GM19238 (cell line): ENCODE measurements around the gene ATP8A2.

Experiments used
- DNase-seq: peaks from one replicate; pipeline ENCODE4 v3.0.0; 2011; ENCODE audit warnings: low spot score; ENCODE audit not compliant: insufficient read length

Gene ATP8A2

GRCh38 chr13:25619897-25620296, 248.1 kb downstream of the ATP8A2 start:
- DNase-seq = no peak

- DNase-seq = no peak
These were observed 253.6 kb downstream of the ATP8A2 start for GRCh38 chr13:25625414-25625813.

GRCh38 chr13:25630329-25630900, 258.6 kb downstream of the ATP8A2 start:
- DNase-seq = no peak

GRCh38 chr13:25632166-25632888, 260.6 kb downstream of the ATP8A2 start:
- DNase-seq = no peak

- DNase-seq = no peak
These were observed 261.3 kb downstream of the ATP8A2 start for GRCh38 chr13:25633093-25633492.

GRCh38 chr13:25645681-25646080, 273.9 kb downstream of the ATP8A2 start:
- no peak for DNase-seq

GRCh38 chr13:25649001-25649633, 277.3 kb downstream of the ATP8A2 start:
- no peak for DNase-seq

- DNase-seq = no peak
These were observed 281.0 kb downstream of the ATP8A2 start for GRCh38 chr13:25652764-25653163.

- DNase-seq = no peak
These were observed 282.5 kb downstream of the ATP8A2 start for GRCh38 chr13:25654322-25654721.

- DNase-seq = no peak
These were observed 285.4 kb downstream of the ATP8A2 start for GRCh38 chr13:25657157-25657556.

GRCh38 chr13:25659091-25659795, 287.5 kb downstream of the ATP8A2 start:
- no peak for DNase-seq

- no peak for DNase-seq
These were observed 289.2 kb downstream of the ATP8A2 start for GRCh38 chr13:25660996-25661395.

- DNase-seq = no peak
These were observed 290.7 kb downstream of the ATP8A2 start for GRCh38 chr13:25662516-25662915.

GRCh38 chr13:25668345-25668744, 296.6 kb downstream of the ATP8A2 start:
- no peak for DNase-seq

- no peak for DNase-seq
These were observed 301.9 kb downstream of the ATP8A2 start for GRCh38 chr13:25673711-25674110.

GRCh38 chr13:25674371-25674770, 302.6 kb downstream of the ATP8A2 start:
- DNase-seq = no peak

GRCh38 chr13:25675060-25675459, 303.3 kb downstream of the ATP8A2 start:
- DNase-seq = no peak

- DNase-seq = no peak
These were observed 306.2 kb downstream of the ATP8A2 start for GRCh38 chr13:25677956-25678355.

GRCh38 chr13:25678398-25678797, 306.6 kb downstream of the ATP8A2 start:
- DNase-seq = no peak

GRCh38 chr13:25679159-25679558, 307.4 kb downstream of the ATP8A2 start:
- no peak for DNase-seq

GRCh38 chr13:25679936-25680335, 308.2 kb downstream of the ATP8A2 start:
- no peak for DNase-seq

GRCh38 chr13:25682276-25682675, 310.5 kb downstream of the ATP8A2 start:
- DNase-seq = no peak
